ENCODE measurements around the gene OSBP. TPM values are rescaled to one million over a fixed set of nuclear protein-coding genes. Genes with fewer than 3 reads are reported as not detected.

Gene OSBP
- total RNA-seq, 2 donors from 2014 or later = 24.8 to 25.7 TPM

DNA sequence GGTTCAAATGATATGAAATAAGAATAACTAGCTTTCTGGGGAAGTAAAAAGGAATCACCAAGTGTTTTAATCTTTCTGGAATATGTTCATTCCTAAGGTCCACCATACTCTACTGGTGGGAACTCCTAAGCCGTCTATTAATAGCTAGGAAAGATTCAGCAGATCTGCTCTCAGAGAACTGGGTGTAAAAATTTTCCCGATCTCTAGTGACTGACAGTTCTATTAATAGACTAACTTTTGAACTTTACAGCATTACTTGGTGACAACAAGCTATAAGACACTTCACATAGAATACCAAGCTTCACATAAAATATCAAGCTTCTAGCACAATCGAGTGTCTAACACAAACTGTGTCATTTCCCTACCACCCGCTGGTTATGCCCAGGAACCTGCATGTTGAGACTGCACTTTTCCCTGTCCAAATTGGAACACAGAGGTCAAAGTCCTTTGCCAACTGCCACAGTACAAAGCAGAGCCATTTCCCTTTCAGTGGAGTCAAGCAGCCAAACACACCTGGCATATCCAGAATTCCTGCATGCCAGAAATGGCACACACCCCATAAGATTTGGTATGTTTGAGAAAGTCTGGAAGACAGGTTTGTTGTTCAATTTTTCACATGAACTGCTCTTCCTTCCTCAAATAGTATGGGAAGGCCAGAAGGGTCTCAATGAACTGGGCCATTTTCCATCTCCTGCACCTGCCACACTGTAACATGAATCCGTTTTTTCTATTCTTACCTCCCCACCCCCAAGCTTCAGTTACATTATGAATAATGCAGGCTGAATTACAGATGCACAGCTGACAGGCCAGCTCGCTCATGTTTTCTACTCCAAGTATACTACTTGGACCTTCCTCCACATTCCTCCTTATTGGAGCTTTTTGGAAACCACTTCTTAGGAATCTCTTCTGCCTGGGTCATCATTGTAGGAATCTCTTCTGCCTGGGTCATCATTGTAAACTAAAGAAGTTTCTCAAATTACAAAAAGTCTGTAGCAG lies 3.7 kb downstream of the OSBP start:
- DNase-seq (ENCODE audit: low spot score) = no peak
- Histone ChIP-seq H3K9me3 (no peaks in the 10 kb centered on the region), H3K4me3 (no peak overlapping the region), H3K36me3 (peaks cover 34% of the 10 kb centered on the region), H3K4me1 (peaks cover 0 to 56% of the 10 kb centered on the region in 2 donors), H3K27me3 (no peaks in the 10 kb centered on the region), H3K27ac (peak overlapping the region; percentile 37 to 70)
- TF ChIP-seq, protein P1, sequence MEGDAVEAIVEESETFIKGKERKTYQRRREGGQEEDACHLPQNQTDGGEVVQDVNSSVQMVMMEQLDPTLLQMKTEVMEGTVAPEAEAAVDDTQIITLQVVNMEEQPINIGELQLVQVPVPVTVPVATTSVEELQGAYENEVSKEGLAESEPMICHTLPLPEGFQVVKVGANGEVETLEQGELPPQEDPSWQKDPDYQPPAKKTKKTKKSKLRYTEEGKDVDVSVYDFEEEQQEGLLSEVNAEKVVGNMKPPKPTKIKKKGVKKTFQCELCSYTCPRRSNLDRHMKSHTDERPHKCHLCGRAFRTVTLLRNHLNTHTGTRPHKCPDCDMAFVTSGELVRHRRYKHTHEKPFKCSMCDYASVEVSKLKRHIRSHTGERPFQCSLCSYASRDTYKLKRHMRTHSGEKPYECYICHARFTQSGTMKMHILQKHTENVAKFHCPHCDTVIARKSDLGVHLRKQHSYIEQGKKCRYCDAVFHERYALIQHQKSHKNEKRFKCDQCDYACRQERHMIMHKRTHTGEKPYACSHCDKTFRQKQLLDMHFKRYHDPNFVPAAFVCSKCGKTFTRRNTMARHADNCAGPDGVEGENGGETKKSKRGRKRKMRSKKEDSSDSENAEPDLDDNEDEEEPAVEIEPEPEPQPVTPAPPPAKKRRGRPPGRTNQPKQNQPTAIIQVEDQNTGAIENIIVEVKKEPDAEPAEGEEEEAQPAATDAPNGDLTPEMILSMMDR (IDR thresholded peaks at IDR 0.05) = no peak

DNA sequence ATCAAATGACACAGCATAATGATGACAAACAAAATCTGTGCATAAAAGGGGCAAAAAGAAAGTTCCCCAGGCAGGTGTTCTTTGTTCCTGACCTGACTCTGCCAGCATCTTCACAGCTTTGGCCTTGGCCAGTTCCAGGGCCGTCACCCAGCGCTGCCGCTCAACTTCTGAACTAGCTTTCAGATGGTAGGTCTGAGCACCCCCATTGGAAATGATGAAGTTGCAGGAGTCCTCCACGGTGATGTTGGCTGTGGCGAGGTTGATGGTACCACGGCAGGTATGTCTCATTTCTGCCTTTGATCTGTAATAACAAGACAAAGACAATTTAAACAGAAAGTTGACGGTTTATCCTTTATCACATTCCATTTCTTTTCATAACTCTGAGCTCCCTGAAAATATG lies 5.3 kb downstream of the OSBP start:
- Histone ChIP-seq H3K27me3 (no peaks in the 10 kb centered on the region), H3K36me3 (peaks cover 50% of the 10 kb centered on the region), H3K4me3 (no peak overlapping the region), H3K4me1 (peaks cover 0 to 56% of the 10 kb centered on the region in 2 donors), H3K27ac (peak overlapping the region in 1 of 2 donors; percentile 70), H3K9me3 (no peaks in the 10 kb centered on the region)
- no peak for DNase-seq (ENCODE audit: low spot score)
- TF ChIP-seq, protein P1 (IDR thresholded peaks at IDR 0.05) = no peak

DNA sequence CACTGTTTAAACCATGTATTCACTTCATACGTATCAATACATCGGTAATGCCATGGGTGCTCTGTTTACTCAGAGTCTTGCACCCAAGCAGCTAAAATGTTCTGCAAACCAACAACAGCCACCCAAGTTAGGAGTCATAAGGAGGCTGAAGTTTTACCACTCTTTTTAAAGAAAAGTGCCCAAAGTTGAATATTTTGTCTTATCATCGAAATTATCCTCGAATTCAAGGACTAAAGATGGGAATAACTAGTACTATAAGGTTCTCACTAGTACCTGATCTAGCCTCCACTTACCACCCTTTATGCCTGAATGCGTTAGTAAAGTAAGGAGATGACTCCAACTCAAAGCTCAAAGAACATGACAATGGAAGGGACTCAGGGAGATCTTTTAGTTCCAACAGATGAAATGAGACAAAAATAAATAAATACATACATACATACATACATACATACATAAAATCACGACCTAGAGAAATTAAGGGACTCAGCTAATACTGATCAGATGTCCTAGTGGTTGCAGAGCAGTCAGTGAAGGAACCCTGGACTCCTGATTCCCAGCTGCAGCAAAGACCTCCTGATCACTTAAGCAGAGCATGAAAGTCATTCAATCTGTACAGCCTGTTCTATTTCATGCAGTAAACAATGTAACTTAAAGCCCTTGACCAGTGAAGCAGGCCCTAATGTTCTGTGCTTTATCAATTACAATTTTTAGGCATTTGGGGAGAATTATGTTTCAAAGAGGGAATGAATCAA lies 7.7 kb downstream of the OSBP start:
- Histone ChIP-seq H3K27ac (no peak overlapping the region), H3K4me1 (peaks cover 0 to 35% of the 10 kb centered on the region in 2 donors), H3K9me3 (no peaks in the 10 kb centered on the region), H3K36me3 (peaks cover 65% of the 10 kb centered on the region), H3K4me3 (no peak overlapping the region), H3K27me3 (no peaks in the 10 kb centered on the region)
- TF ChIP-seq, protein P1 (IDR thresholded peaks at IDR 0.05) = no peak
- DNase-seq (ENCODE audit: low spot score) = no peak

DNA sequence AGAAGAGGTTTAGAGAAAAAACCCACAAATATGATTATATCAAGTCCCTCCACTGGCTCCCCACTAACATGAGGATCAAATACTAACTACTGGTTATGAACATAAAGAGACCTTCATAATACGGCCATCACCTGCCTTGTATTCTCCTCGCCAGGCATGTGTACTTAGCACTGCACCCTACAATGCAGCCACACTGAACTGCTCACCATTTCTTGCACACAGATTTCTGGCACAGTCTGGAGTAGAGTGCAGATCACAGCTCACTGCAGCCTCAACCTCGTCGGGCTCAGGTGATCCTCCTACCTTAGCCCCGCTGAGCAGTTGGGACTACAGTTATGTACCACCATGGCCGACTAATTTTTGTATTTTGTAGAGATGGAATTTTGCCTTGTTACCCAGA lies 13.1 kb downstream of the OSBP start:
- H3K27ac ChIP-seq = no peak overlapping the region
- no peak for DNase-seq (ENCODE audit: low spot score)
- TF ChIP-seq, protein P1 (IDR thresholded peaks at IDR 0.05) = no peak

DNA sequence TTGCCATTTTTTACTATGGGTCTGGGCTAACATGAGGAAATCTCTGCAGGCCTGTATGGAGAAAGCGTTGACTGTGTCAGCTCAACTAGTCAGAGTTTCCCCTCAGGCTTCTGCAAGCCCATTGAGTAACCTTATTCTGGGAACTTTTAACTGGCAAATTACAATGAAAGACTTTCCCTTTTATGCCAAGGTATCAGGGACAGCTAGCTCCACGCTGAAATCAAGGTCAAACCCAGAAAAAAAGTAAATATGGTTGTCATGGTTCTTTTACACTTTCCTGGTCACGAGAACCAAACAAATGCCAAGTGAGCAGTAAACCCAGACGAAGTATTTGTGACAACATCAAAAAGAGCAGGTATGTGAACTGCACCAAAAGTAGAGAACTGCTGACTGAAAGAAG lies 13.8 kb downstream of the OSBP start:
- Histone ChIP-seq H3K9me3 (no peaks in the 10 kb centered on the region), H3K4me3 (no peak overlapping the region), H3K27me3 (no peaks in the 10 kb centered on the region), H3K36me3 (peaks cover 90% of the 10 kb centered on the region), H3K4me1 (no peaks in the 10 kb centered on the region), H3K27ac (no peak overlapping the region)
- TF ChIP-seq, protein P1 (IDR thresholded peaks at IDR 0.05) = no peak
- DNase-seq (ENCODE audit: low spot score) = no peak

More for the DNA sequence above, 13.1 kb downstream of the OSBP start:
- Histone ChIP-seq H3K27me3 (no peaks in the 10 kb centered on the region), H3K9me3 (no peaks in the 10 kb centered on the region), H3K36me3 (peaks cover 90% of the 10 kb centered on the region), H3K4me3 (no peak overlapping the region), H3K4me1 (no peaks in the 10 kb centered on the region)

All from right atrium auricular region (tissue), 2 donors.